GM18517 (cell line): ENCODE results near the gene ZC3H15.
"Not testable (repeated sequence)": the region's sequence is repeated elsewhere in the genome, so short reads cannot be mapped to it uniquely, and the experiment has no call there.

Experiments
- ATAC-seq: cut with Tn5 transposase; IDR thresholded peaks from one replicate; pipeline ENCODE4 v1.9.1; 2021; ENCODE audit warnings: mild to moderate bottlenecking, moderate library complexity; ENCODE audit not compliant: unreplicated experiment

Gene ZC3H15

DNA sequence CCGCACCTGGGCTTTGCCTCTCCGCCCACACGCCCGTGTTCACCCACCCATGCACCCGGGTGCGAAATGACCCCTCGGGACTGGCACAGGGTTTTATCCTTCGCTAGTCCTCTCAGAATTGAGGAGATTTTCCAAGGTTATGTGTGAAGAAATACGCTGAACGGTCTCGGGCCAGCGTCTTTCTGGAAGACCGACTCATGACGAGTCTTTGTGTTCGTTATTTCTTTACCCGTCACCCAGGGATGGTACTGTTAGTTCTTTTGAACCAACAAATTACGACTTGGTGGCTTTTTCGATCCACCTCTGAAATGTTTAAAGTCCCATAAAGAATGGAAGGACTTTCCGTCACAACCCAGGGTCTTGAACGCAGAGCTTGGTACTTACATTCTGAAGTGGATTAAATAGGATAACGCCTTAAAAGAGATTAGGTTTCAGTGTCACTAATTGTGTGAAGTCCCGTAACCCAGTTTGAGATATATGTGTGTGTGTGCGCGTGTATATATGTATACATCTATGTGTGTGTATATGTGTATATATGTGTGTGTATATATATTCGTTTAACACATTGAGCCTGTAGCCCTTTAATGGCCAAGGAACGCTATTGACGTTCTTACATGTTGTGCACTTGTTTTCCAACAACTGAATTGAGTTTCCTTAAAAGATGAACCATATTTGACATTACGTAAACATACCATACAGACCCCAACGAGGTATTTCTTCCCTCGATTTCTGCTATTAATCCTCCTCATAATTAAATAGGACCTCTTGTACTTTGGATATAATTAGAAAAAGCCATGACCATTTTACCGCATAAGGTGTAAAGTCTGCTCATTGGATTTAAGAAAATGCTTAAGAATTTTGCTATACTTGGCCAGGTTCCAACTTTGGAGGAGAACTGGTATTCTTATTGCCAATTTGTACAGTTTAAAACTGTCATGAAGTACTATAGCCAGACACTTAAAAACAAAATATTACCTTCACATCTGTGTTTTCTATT, 889 bp downstream of the ZC3H15 start:
- no peak for ATAC-seq

GRCh38 chr2:186493564-186494085, 7.6 kb downstream of the ZC3H15 start:
- no peak for ATAC-seq

DNA sequence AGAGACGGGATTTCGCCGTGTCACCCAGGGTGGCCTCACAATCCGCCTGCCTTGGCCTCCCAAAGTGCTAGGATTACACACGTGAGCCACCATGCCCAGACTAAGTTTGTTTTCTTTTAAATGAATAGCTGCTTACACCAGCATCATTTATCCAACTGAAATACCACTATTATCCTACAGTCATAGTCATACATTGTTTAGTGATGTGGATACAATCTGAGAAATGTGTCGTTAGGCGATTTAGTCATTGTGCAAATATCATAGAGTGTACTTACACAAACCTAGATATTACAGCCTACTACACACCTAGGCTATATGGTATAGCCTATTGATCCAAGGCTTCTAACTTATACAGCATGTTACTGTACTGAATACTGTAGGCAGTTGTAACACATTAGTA, 10.3 kb downstream of the ZC3H15 start:
- no peak for ATAC-seq

- no peak for ATAC-seq
Measured at GRCh38 chr2:186497928-186498327, 11.9 kb downstream of the ZC3H15 start.

DNA sequence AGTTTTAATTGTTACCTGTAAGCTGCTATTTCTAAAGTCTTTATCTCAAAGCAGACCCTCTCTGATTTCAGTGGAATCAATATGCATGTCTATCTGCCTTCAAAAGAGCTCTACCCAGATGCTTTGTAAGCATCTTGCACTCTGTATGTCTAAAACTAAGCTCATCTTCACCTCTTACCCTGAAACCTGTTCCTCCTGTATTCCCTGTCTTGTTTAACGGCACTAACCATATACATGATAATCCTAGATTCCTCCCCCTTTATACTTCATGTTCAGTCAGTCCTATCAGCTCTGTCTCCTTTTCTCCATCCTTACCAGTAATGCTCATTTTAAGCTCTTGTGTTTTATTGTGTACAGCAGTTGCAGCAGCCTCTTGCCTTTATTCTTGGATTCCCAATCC, 12.8 kb downstream of the ZC3H15 start:
- ATAC-seq: no peak

DNA sequence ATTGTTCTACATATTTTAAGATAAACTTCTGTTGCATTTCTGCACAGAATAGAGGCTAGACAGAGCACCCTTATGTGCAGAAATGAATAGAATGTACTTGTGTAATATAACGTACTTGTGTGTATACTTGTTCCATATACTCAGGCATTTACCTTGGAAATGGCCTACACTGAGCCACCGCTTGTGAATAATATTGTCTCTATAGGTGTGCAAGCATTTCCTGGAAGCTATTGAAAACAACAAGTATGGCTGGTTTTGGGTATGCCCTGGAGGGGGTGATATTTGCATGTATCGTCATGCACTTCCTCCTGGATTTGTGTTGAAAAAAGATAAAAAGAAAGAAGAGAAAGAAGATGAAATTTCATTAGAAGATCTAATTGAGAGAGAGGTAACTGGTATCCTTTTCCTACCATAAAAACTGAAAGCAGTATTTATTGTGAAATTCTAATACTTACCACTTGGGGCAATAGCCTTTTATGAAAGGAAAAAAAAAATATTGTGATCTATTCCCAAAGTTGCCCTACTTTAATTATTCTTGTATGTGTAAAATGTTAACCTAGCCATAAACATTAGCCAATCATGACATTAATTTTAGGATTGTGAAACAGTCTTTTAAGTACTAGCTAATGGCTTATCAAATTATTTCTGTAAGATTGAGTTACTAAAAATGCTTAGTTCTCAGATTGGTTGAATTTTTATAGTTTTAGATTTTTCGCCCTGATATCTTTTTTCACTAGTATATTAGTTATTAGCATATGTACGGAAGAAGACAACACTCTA, 18.0 kb downstream of the ZC3H15 start:
- ATAC-seq: peak; percentile 58

- no peak for ATAC-seq
Measured at GRCh38 chr2:186508263-186508662, 22.2 kb downstream of the ZC3H15 start.

DNA sequence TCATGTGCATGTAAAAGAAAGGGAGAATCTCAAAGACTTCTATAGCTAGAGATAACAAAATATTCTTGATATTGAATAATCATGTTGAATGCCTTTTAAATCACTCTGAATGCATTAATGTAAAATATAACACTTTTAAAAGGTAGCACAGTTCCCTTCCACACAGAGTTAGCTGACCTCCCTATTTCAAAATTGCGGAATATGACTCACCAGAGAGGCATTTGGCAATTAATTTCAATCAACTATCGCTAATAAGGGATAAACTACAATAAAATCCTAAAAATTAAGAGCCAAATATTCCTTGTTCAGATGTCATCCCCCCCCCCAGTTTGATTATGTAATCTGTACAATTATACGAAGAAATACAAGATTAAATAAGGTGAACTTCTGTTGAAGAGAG, 29.3 kb downstream of the ZC3H15 start:
- ATAC-seq: no peak

DNA sequence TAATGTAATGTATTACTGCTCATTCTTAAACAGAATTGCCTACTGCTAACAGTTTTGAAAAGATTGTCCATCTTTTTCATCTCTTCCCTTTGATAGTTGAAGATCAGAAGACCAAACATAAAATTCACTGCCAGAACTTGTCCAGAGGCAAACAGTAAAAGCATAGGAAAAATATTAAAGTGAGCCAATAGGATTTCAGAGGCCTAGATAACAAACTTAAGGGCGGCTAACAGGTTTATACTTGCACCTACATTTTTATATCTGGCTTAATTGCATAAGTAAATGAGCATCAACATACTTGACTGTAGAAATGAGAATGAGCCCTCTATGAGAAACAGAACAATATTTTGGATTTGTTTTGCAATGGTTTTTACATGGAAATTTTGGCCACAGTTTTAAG, 30.3 kb downstream of the ZC3H15 start:
- no peak for ATAC-seq

GRCh38 chr2:186517090-186517489, 31.0 kb downstream of the ZC3H15 start:
- ATAC-seq: no peak

GRCh38 chr2:186518291-186518690, 32.2 kb downstream of the ZC3H15 start:
- no peak for ATAC-seq

DNA sequence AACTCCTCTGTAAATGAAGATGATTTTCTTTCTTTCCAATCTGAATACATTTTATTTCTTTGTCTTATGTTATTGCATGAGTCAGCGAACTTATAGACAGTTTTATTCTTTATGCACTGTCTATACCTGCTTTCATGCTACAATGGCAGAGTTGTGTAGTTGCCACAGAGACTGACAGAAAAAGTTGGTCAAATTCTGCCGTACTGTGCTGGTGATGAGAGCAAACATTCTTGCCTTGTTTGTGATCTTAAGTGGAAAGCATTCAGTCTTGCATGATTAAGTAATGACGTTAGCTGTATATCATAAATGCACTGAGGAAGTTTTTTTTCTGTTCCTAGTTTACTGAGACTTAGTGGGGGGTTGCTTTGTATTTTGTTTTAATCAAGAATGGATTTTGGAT, 32.9 kb downstream of the ZC3H15 start:
- no peak for ATAC-seq

- ATAC-seq: not testable (repeated sequence)
Measured at GRCh38 chr2:186521570-186522153, 35.6 kb downstream of the ZC3H15 start.

DNA sequence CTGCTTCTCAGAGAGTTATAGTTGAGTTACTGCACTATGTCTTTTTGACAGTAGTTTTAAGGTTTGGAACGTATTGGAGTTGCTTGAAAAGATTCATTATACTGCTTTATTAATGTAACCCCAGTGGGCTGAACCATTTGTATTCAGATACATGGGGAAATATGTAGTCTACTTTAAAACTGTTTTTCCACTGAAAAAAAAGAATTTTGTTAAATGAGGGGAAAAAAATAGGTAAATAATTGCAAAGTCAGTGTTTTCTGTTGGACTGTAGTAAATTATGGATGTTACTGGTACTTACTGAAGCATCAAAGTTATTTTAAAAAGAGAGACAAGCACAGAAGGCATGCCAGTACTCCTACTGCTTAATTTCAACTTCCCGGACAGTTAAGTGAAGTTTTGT, 36.4 kb downstream of the ZC3H15 start:
- no peak for ATAC-seq

DNA sequence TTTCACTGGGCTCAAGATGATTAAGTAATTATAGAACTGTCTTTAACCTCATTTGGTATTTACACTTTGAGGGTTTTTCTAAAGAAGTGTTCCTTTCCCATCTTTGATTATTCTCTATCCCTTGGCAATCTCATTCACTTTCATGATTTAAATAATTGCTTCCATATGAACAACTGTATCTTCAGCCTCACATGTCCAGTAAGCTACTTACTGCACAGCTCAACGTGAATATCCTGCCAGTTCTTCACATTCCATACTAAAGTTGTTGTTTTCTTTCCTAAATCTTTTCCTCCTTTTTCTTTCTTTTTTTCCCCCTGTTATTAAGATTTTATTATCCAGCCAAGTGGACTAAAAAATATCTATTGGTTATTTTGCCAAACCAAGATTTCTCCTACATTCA, 37.7 kb downstream of the ZC3H15 start:
- no peak for ATAC-seq

DNA sequence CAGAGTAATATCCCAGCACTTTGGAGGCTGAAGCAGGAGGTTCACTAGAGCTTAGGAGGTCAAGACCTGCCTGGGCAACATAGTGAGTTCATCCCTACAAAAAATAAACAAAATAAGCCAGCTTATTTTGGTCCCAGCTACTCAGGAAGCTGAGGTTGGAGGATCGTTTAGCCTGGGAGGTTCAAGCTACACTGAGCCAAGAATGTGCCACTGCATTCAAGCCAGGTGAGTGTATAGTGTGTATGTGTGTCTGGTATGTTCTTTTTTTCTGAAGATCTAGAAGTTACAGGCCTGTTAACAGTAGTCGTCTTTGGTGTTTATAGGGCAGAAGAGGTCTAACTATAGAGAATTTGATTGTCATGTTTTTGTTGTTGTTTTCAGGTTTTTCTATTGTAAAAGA, 40.2 kb downstream of the ZC3H15 start:
- ATAC-seq: no peak

- ATAC-seq: no peak
Measured at GRCh38 chr2:186530314-186530713, 44.3 kb downstream of the ZC3H15 start.

DNA sequence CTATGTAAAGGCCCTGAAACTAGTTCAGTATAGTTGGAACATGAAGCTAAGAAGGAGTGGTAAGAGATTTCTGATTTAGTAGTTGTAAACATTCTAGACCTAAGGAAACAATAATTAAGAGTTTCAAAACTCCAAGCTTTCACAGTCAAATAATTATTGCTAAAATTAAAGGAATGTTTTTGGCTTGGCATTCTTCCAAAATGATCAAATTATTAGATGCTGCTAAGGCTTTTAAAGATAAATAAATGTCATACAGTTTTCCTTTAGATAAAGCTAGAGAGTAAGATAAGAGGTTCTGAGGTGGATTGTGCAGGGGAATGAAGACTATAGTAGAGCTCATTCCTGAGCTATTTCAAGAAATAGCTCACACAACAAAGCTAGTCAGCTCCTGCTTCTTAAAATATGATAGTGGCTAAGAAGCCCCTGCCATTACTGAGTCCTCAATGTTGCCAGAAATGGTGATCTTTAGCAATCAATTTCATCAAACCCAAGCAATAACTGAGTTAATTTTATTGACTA, 45.3 kb downstream of the ZC3H15 start:
- no peak for ATAC-seq

DNA sequence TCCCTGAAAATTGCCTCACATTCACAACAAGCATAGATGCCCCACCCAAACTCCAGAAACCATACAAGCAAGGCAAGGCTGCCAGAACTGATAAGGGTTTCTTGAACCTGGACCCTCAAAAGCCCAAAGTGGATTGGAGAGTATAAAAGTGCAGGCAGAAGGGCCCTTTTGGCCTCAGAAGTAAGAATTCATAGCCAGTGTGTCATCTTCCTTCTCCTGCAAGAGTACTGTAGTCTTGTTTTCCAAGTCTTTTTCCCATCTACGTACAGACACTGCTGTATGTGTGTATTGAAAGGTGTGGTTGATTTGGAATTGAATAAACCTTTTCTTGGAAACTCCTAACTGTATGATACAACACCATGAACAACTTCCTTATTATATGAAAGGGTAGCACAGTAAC, 46.8 kb downstream of the ZC3H15 start:
- ATAC-seq: no peak

GRCh38 chr2:186533717-186534116, 47.7 kb downstream of the ZC3H15 start:
- no peak for ATAC-seq

DNA sequence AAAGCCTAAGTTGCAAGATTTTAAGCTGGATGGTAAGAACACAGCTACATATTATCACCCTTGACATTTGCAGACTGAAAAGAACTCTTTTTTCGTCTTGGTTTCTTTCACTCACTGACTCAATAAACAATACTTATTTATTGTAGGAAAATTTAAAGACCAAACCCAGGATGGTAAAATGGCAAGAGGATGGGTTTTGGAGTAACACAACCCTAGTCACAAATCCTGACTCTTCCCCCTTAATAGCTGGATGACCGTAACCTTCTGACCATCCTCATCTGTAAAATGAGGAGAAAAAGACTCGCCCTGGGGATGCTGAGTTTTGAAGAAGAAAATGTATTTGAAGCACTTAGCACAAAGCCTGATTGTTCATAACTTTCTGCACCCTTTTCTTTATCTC, 48.3 kb downstream of the ZC3H15 start:
- no peak for ATAC-seq
